Measurements from ENCODE around the gene RANGAP1.
A peak's percentile ranks its signal among the peaks of the same experiment; 100 is the strongest.

The RANGAP1 gene

GRCh38 chr22:41256254-41257253 is 29.4 kb downstream of the RANGAP1 start:
- DNase-seq: no peak

- DNase-seq: no peak
These were observed 31.8 kb downstream of the RANGAP1 start for GRCh38 chr22:41254230-41254629.

GRCh38 chr22:41252365-41252764 is 33.6 kb downstream of the RANGAP1 start:
- DNase-seq: no peak

- no peak for DNase-seq
These were observed 35.9 kb downstream of the RANGAP1 start for GRCh38 chr22:41250127-41250526.

- no peak for DNase-seq
These were observed 36.5 kb downstream of the RANGAP1 start for GRCh38 chr22:41249442-41249841.

- no peak for DNase-seq
These were observed 37.2 kb downstream of the RANGAP1 start for GRCh38 chr22:41248758-41249157.

GRCh38 chr22:41248314-41248713 is 37.7 kb downstream of the RANGAP1 start:
- DNase-seq: no peak

GRCh38 chr22:41247703-41248102 is 38.3 kb downstream of the RANGAP1 start:
- no peak for DNase-seq

GRCh38 chr22:41245917-41246499 is 40.0 kb downstream of the RANGAP1 start:
- DNase-seq: no peak

- no peak for DNase-seq
These were observed 42.6 kb downstream of the RANGAP1 start for GRCh38 chr22:41243361-41243760.

- DNase-seq: no peak
These were observed 43.4 kb downstream of the RANGAP1 start for GRCh38 chr22:41242396-41243117.

- DNase-seq: no peak
These were observed 44.8 kb downstream of the RANGAP1 start for GRCh38 chr22:41241133-41241676.

- DNase-seq: no peak
These were observed 45.4 kb downstream of the RANGAP1 start, which contains the start of gene CHADL for GRCh38 chr22:41240377-41241132. Gene CHADL, minus strand, starts transcription at chr22:41240931. Its CDS starts 50 bp downstream, at chr22:41240881.

GRCh38 chr22:41239443-41240128 is 46.4 kb downstream of the RANGAP1 start:
- no peak for DNase-seq

- no peak for DNase-seq
These were observed 47.2 kb downstream of the RANGAP1 start for GRCh38 chr22:41238570-41239442.

- peak; percentile 80 to 84 for DNase-seq
These were observed 48.0 kb downstream of the RANGAP1 start for GRCh38 chr22:41237707-41238569.

GRCh38 chr22:41237036-41237706 is 48.8 kb downstream of the RANGAP1 start:
- no peak for DNase-seq

- no peak for DNase-seq
These were observed 50.9 kb downstream of the RANGAP1 start for GRCh38 chr22:41234815-41235695.

Data from activated CD4-positive, alpha-beta T cell treated with anti-CD3 and anti-CD28 coated beads, Interleukin-2, amount 50 U/mL, for 48 hours (primary cell).